GM19099 (cell line): ENCODE data around the gene SYNM.

Experiments used
- POLR2A ChIP-seq: IDR thresholded peaks from 3 replicates; pipeline ENCODE4 v1.6.1; 2011; ENCODE audit warnings: low read depth; ENCODE audit not compliant: insufficient read length; ENCODE audit errors: extremely low read depth

Gene SYNM

DNA sequence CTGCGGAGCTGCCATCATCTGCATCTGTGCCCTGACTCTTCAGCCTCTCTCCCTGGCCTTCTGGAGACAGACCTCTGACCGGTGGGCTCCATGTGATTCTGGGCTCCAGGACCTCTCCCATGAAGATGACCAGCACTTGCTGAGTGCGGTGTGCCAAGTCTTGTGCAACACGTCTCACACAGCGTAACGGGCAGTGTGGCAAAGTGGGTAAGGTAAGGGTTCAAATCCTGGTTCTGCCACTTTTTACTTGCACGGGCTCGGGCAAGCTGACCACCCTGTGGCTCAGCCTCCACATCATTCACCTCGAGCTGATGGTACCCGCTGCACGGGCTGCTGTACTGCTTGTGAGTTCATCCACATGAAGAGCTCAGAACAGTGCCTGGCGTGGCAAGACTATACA is 6.5 kb upstream of the SYNM start:
- TF ChIP-seq POLR2A: no peak

DNA sequence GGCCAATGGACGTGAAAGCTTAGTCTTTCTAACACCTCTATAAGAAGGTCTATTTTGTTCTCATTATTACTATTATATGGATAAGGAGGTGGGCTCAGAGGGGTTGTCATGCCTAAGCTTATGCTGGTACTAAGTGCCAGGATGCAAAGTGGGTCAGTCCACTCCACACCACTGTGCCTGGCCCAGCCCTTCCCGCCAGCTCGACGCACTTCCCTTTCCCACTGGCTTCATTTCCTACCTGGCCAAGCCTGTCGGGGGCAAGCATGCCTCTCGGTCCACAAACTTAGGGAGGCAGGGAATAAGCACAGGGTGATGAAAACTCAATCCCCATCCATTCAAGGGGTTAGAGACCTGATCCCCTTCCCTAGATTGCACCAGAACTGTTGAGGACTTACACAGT is 5.9 kb upstream of the SYNM start:
- TF ChIP-seq POLR2A: no peak

DNA sequence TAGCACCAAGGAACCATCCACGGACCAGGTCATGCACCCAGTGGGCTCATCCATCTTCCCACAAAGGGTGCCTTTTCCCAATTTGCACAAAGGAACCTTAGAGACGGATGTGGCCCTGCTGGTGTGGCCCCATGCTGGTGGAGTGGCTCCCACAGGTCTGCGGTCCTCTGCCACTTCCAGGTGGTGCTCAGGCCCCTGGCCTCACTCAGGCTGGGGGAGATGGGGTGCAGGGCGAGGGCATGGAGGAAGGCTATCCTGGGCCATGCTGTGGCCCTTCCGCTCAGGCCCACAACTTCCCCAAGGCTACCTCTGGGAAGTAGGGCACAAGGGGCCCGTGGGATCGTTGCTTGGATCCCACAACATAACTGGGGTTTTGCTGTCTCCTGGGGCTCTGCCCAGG is 5.2 kb upstream of the SYNM start:
- TF ChIP-seq POLR2A: no peak

DNA sequence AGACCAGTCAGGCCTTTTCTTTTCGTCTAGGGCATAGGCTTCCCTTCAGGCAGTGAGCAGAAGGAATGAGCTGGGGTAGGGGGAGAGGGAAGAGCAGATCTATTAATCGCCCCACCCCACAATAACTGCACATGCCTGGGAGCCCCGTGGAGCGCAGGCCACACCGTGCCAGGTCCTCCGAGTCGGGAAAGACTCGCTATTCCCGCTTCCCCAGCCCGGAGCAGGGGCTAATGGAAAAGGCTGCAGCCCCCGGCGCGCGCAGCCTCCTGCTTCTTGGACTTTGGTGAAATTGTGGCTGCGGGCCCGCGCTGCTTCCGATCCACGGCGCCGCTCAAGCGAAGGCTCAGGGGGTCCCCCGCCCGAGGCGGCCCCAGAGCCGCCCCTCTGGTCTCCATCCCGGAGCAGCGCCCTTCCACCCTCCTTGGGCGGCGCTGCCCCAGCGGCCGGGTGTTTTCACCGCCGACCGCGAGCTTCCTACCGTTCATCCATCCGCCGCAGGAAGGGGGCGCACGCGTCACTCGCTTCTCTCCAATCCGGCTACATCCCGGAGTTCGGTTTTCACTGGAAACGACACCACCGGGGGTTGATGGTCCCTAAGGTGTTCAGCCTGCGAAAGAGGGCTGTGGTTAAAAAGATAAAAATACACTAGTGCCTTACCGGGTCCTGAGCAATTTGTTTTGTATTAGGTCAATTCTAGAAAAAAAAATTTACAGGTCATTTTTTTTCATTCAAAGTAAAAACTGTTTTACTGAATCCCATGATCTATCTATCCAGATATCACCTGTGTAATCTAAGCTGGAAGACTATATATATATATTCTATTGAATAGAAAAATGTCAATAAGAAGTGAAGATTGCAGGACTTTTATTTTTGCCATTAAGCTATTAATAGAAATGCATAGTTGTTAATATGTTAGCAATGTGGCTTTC is 4.4 kb upstream of the SYNM start:
- no peak for TF ChIP-seq POLR2A

DNA sequence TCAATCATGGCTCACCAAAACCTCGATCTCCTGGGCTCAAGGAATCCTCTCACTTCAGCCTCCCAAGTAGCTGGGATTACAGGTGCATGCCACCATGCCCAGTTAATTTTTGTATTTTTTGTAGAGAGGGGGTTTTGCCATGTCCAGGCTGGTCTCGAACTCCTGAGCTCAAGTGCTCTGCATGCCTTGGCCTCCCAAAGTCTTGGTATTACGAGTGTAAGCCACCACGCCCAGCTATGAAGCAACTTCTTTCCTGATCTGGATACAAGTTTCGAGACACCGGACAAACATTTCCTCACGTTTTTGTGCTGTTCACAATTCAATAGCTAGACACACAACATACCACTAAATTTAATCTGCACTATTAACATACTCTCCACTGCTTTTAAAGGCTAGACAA is 3.4 kb upstream of the SYNM start:
- TF ChIP-seq POLR2A: no peak

DNA sequence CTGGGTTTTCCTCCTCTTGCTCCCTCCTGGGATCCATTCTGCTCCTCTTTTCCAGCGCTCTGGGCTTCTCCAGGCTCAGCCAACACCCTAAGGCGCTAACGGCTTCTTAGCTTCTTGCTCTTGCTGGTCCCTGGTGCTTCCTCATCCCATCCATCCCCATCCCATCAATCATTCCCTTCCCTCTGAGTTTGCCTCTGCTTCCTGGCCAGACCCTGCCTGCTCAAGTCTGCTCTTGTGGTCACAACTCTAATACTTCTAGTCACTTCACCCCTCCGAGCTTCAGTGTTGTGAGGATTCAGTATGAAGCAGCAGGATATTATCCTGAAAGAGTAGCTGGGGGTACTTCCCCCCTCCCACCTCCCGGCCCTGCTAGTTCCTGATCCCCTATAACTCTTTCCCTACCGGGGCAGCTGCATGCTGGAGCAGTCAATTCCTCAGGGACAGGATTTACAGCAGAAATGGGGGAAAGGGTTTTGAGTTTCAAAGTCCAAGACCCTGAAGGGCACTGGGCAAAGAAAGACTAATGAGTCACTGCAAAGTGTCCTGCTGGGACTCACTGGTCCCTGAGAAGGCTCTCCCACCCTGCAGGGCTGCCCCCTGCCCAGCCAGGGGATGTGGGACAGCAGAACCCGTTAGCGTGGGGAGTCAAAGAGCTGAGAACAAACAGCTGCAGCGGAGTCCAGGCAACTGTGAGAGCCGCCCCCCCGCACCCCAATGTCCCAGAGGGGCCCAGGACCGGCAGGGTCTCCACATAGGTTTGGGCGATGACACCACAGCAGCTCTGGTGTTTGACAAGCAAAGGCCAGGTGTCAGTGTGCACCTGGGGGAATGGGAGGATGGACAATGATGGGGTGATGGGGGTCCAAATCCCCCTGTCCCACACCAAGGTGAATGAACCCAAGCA is 2.3 kb upstream of the SYNM start:
- no peak for TF ChIP-seq POLR2A

DNA sequence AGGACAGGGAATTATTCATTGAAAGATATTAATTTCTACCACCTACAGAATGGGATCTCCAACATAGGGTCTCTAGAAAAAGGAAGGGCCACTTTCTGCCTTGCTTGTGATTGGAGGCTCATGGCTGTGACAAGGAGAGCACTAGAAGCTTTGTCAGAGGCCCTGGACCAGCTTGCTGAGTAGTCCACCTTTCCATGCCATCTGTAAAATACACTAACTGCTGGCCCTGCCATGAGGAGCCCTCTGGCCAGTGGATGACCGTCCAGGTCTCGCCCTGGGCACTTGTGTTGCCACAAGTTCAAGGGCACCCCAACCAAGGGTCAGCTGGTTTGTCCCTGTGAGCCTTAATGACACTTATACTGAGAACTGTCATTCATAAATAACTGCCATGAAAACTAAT is 1.6 kb upstream of the SYNM start:
- TF ChIP-seq POLR2A: no peak

DNA sequence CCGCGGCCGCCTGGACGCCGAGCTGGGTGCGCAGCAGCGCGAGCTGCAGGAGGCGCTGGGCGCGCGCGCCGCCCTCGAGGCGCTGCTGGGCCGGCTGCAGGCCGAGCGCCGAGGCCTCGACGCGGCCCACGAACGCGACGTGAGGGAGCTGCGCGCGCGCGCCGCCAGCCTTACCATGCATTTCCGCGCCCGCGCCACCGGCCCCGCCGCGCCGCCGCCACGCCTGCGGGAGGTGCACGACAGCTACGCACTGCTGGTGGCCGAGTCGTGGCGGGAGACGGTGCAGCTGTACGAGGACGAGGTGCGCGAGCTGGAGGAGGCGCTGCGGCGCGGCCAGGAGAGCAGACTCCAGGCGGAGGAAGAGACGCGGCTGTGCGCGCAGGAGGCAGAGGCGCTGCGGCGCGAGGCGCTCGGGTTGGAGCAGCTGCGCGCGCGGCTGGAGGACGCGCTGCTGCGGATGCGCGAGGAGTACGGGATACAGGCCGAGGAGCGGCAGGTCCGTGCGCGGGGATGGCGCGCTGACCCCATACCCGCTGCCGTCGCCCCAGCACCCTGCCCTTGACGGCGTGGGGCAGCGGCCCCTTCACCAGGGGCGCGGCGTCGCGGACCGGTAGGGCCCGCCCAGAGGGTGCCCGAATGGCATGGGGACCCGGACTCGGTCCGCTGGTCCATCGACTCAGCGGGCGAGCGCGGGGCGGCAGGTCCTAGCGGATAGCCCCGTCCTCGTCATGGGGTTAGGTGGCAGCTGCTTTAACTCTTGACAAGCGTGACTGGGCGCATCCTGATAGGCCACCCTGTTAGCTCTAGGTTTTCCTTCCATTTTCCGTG is 848 bp downstream of the SYNM start:
- no peak for TF ChIP-seq POLR2A

DNA sequence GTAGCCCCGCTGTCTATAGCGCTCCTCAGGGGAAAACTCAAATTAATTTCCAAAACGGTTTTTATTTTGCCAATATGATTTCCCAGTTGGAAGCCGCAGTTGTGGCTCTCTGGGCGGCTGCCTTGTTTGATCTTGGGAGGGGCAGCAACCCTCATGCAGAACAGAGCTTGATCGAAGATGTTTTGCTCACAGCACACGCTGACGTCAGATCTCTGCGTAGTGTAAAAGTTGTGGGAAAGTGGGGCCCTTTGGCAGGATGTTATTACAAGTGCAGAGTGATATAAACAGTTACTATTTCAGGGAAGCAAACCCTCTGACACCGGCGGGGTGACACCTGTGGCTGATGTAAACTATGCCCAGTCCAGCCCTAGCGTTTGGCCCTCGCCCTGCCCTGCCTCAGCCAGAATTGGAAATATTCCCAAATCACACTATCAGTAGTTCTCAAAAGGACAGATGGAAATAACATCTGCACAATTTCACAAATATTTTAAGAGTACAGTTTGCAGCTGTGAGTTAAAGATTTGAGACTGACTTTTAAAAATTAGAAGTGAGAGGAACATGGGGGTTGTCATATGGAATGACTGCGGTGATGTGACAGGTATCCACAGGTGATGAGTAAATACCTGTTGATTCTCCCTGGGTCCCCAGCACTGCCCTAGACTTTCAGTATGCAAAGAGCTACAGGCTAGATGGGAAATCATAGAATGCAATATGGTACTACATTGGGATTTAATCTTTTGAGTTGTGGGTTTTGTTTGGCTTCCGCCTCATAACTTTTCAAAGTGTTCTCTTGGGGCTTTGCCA is 1.7 kb downstream of the SYNM start:
- no peak for TF ChIP-seq POLR2A

DNA sequence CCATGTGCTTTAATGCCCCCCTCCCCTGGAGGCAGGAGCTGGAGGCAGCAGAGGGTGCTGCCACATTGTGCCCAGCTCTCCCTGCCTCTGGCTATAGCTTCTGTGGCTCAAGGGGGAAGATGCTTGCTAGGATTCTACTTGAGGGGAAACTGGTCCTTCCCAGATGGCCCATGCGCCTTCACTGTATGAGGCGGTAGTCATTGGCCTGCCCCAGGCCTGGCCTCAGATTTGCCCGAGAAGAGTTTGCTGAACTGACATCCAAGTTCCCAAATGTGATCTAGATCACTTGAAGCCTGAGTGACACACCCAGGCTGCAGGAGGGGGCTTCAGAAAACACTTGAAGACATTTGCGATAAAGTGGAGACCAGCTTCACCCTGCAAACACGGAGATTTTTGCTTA is 4.1 kb downstream of the SYNM start:
- TF ChIP-seq POLR2A: no peak

DNA sequence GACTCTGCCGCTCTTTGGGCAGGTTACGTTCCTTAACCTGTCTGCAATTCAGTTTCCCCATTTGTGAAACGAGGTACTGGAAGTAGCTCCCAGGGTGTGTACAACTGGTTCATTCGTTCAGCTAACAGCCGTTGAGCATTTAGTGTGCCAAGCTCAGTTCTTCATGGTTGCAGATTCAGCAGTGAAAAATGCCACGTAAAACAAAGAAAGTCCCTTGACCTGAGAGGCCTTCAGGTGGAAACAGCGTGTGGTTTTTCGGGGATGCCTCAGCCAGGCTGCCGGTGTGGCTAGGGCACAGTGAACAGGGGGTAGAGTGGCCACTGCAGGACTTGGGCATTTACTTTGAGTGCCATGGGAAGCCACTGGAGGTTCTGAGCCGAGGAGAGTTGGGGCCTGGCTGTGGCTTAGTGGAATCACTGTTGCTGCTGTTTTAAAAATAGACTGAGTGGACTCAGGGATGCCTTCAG is 4.7 kb downstream of the SYNM start:
- TF ChIP-seq POLR2A: no peak

DNA sequence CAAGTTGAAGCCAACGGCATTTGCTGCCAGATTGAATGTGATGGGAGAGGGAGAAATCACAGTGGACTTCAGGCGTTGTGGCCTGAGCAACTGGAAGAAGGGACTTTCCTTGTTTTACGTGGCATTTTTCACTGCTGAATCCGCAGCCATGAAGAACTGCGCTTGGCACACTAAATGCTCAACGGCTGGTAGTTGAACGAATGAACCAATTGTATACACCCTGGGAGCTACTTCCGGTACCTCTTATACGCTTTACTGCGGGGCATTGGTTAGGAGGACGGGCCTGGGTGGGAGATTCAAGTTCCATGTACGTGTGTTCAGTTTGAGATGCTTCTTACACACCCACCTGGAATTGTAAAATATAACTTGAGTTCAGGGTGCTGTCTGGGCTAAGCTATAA is 5.2 kb downstream of the SYNM start:
- TF ChIP-seq POLR2A: no peak

DNA sequence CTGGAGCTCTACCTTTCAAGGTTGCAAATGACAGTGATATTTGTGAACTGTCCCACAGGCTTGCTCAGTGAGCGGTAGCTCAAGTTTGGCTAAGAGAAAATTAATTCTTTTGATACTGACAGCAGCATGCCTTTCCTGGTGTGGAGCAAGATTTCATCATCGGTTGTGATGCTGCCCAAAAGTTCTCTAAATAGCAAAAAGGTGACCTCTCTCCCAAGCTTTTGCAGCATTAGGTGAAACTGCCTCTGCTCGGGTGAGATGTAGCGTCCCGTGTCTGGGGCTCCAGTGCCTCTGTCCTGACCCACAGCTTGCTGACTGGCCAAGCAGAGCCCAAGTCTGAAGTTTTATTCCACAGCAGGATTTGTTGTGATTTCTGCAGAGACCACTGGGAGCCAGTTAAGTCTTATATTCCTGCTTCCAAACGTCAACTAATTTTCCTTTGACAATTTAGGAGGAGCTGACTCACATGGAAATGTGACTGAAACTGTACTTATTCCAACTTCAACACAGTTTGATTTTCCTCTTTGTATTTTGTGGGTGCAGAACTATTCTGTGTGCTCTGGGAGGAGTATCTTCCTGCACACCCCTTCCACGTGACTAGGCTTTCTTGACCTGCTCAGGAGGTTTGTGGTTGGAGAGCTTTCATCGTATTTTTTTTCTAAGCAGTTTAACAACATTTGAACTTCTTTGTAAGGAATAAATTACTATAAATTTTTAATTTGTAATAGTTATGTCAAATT is 5.9 kb downstream of the SYNM start:
- no peak for TF ChIP-seq POLR2A
